Measurements from ENCODE around the gene TNFRSF19. TPM values are rescaled to one million over a fixed set of nuclear protein-coding genes. Genes with fewer than 3 reads are reported as not detected.
"Not testable (repeated sequence)": the region's sequence is repeated elsewhere in the genome, so short reads cannot be mapped to it uniquely, and the experiment has no call there.

Gene TNFRSF19
- total and polyA plus RNA-seq, 5 donors, result 15.6 to 50.8 (median 34.6) TPM

DNA sequence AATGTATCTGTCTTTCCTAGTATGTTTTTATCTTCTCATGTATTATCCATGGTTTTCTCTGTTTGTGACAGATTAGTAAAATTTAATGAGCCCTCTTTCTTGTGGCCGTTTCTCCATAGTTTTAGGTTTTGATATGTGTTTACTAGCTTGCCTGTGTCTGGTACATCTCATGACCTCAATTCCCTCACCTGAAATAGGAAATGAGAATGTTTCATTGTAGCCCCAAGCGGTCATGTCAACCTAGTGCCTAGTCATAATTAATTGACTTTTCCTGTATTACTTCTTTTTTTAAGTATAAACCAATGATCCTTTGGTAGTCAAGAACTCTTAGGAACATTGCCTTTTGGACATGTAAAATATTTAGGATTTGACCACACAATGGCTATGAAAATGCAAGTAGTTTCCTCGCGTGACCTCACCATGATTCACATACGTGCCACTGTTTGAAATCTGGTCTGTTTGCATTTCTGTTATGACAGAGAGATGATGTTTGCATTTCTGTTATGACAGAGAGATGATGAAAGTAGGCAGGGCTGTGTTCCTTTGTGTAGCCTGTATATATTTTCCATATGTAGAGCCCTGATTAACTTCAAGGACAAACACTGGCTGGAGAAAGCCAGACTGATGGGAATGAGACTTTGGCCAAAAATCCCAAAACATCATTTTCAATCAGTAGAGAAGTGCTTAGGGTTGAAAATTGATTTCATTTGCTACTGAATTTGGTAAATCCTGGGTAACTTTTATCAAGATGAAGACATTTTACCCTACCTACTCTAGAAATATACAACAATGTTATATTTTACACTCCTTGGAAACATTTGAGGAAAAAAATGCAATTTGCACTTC, 104.8 kb downstream of the TNFRSF19 start:
- ATAC-seq (no peak), DNase-seq (no peak)
- no peak overlapping the region for H3K27ac ChIP-seq (ENCODE audit: low read length)
- no peak overlapping the region for H3K4me3 ChIP-seq (ENCODE audit: low read length)
- H3K27me3 ChIP-seq (ENCODE audit: control insufficient read depth, insufficient read depth), result no peaks in the 10 kb centered on the region
- intact Hi-C loops (cut with DNase I), result no loop called here
- H3K9me3 ChIP-seq (ENCODE audit: control insufficient read depth, low read length), result no peaks in the 10 kb centered on the region
- 93% methylated on average over 5 of the region's 5 CpGs for WGBS
- H3K4me1 ChIP-seq (ENCODE audit: control insufficient read depth, insufficient read depth, low read length), result peaks cover 4% of the 10 kb centered on the region

GRCh38 chr13:23677679-23678288, 107.6 kb downstream of the TNFRSF19 start:
- H3K4me3 ChIP-seq (ENCODE audit: low read length); H3K9me3 ChIP-seq (ENCODE audit: control insufficient read depth, low read length); H3K27me3 ChIP-seq (ENCODE audit: control insufficient read depth, insufficient read depth); H3K27ac ChIP-seq (ENCODE audit: low read length); intact Hi-C loops (cut with DNase I); H3K4me1 ChIP-seq (ENCODE audit: control insufficient read depth, insufficient read depth, low read length): not testable (repeated sequence)
- peak in 1 of 2 donors; percentile 8 for ATAC-seq
- DNase-seq, result peak in 1 of 3 donors; percentile 55
- WGBS, result 98% methylated on average over 24 of the region's 24 CpGs

DNA sequence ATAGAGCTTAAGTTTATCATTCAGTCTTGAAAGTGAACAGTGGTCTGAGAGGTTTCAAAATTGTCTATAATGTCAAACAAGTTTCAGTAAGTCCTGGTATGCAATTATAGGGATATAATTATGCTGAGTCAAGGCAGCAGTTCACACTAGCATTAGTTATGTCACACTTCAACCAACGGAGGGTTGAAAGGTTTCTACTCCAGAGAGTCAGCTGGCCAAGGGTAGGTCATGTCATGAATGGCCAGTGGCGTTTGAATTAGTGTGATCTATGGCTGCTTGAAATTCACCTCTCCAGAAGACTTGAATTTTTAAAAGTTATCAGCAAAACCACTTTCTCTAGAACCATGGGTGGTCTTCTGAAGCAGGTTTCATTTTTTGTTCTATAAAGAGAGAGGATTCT, 108.6 kb downstream of the TNFRSF19 start:
- no peaks in the 10 kb centered on the region for H3K4me1 ChIP-seq (ENCODE audit: control insufficient read depth, insufficient read depth, low read length)
- intact Hi-C loops (cut with DNase I), result no loop called here
- no peak for DNase-seq
- no peak overlapping the region for H3K27ac ChIP-seq (ENCODE audit: low read length)
- ATAC-seq, result no peak
- whole genome bisulfite sequencing, result 57% methylated on average over 2 of the region's 2 CpGs
- no peaks in the 10 kb centered on the region for H3K27me3 ChIP-seq (ENCODE audit: control insufficient read depth, insufficient read depth)
- no peak overlapping the region for H3K4me3 ChIP-seq (ENCODE audit: low read length)
- H3K9me3 ChIP-seq (ENCODE audit: control insufficient read depth, low read length), result no peaks in the 10 kb centered on the region

DNA sequence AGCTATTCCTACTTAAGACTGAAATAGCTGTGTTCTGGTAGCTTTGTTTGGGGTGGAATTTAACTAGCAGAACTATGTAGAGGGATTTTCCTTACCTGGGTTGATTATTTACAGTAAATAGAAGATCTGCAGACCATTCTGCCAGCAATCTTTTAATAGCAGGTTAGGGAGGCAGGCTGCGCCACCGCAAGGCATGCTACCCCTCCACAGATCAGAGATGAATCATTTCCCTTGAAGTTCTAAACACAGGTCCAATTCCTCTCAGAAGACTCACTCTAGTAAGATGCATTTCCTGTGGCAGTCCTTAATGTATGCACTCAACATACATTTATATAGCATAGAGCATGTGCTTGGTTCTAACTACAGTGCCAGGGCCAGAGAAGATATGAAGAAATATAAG, 109.0 kb downstream of the TNFRSF19 start:
- no peak for ATAC-seq
- WGBS, result 81% methylated on average over 2 of the region's 2 CpGs

DNA sequence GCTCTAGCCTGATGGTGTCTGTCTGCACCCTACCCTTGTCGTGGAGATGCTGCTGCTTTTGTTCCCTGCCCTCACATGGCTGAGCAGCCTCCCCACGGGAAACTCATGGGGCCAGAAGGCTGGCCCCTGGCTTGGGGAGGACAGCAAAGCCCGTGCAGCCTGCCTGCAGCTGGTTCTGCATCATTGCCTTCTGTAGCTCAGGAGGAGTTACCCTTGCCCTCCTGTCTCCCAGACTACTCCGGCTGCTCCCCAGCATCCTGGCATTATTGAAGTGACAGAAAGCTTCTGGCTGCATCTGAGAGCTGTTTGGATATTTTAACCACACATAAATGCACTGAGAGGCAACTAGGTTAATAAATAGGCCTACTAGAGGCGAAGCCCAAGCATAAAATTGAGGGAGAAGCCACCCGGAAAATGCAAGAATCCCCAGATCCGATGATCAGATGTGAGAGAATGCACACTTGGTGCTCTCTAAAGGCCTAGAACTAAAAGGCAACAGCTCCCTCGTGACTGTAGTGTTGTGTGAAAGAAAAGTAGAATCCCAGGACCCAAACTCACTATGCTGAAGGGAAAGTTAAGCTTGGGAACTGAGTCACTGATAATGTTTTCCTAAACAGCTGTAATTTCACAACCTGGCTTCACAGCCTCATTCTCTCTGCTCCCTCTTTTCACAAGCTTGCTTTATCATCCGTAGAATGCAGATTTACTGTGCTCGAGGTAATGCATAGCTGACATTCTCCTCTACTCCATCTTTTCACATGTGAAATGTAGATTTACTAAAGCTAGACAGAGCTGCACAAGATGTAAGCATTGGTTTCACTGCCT, 110.8 kb downstream of the TNFRSF19 start:
- DNase-seq, result no peak
- no peaks in the 10 kb centered on the region for H3K9me3 ChIP-seq (ENCODE audit: control insufficient read depth, low read length)
- WGBS, result 74% methylated on average over 10 of the region's 10 CpGs
- no peaks in the 10 kb centered on the region for H3K4me1 ChIP-seq (ENCODE audit: control insufficient read depth, insufficient read depth, low read length)
- H3K27me3 ChIP-seq (ENCODE audit: control insufficient read depth, insufficient read depth), result no peaks in the 10 kb centered on the region
- H3K27ac ChIP-seq (ENCODE audit: low read length), result no peak overlapping the region
- intact Hi-C loops (cut with DNase I), result no loop called here
- peak in 1 of 2 donors; percentile 72 for ATAC-seq
- no peak overlapping the region for H3K4me3 ChIP-seq (ENCODE audit: low read length)

More for the DNA sequence above, 109.0 kb downstream of the TNFRSF19 start:
- Histone ChIP-seq H3K4me1 (ENCODE audit: control insufficient read depth, insufficient read depth, low read length) (no peaks in the 10 kb centered on the region), H3K27me3 (ENCODE audit: control insufficient read depth, insufficient read depth) (no peaks in the 10 kb centered on the region), H3K9me3 (ENCODE audit: control insufficient read depth, low read length) (no peaks in the 10 kb centered on the region), H3K4me3 (ENCODE audit: low read length) (no peak overlapping the region), H3K27ac (ENCODE audit: low read length) (no peak overlapping the region)
- intact Hi-C loops (cut with DNase I), result no loop called here
- DNase-seq, result no peak

DNA sequence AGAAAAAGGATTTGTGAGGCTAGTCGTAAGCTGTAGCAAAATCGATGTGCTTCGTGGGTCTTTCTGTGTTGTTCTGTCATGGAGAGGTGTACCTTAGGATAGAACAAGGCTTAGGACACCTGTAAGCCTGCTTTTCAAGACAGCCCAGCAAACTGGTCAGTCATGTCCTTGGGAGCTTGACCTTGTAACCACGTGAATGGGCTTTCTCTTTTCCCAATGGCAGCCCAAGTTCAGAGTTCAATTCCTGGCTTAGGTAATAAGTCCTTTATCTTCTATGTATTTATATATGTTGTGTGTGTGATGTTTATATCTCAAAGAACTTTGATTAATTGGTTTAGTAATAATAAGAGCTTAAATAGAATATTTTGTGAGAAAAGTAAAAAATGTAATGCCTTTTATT, 112.9 kb downstream of the TNFRSF19 start:
- WGBS, result 80% methylated on average over 4 of the region's 4 CpGs
- Histone ChIP-seq H3K9me3 (ENCODE audit: control insufficient read depth, low read length) (no peaks in the 10 kb centered on the region), H3K4me3 (ENCODE audit: low read length) (no peak overlapping the region), H3K4me1 (ENCODE audit: control insufficient read depth, insufficient read depth, low read length) (no peaks in the 10 kb centered on the region), H3K27me3 (ENCODE audit: control insufficient read depth, insufficient read depth) (no peaks in the 10 kb centered on the region), H3K27ac (ENCODE audit: low read length) (no peak overlapping the region)
- intact Hi-C loops (cut with DNase I), result no loop called here
- no peak for ATAC-seq
- DNase-seq, result no peak

DNA sequence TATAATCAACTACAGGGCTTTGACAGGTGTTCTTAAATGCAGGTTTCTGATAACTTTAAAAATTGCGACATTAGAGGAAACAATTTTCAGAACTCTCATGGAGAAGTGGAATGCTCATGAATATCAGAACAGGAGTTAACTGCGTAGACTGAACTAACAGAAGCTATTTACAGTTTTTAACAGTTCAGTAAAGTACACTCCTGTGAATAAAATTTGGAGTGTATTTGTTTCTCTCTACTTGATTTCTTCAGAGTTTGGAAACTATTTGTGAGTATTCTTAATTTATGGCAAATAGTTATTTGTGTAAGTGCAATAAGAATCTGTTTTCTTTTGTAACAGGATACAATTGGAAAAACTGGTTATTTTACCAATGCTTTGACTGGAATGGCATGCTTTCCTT, 114.4 kb downstream of the TNFRSF19 start:
- Histone ChIP-seq H3K27ac (ENCODE audit: low read length) (no peak overlapping the region), H3K4me1 (ENCODE audit: control insufficient read depth, insufficient read depth, low read length) (no peaks in the 10 kb centered on the region), H3K27me3 (ENCODE audit: control insufficient read depth, insufficient read depth) (no peaks in the 10 kb centered on the region), H3K9me3 (ENCODE audit: control insufficient read depth, low read length) (no peaks in the 10 kb centered on the region), H3K4me3 (ENCODE audit: low read length) (no peak overlapping the region)
- no peak for DNase-seq
- ATAC-seq, result no peak
- 100% methylated on average over 2 of the region's 2 CpGs for WGBS
- intact Hi-C loops (cut with DNase I), result no loop called here

- WGBS, result 93% methylated on average over 1 of the region's 1 CpG
- H3K9me3 ChIP-seq (ENCODE audit: control insufficient read depth, low read length), result no peaks in the 10 kb centered on the region
- no peak overlapping the region for H3K27ac ChIP-seq (ENCODE audit: low read length)
- intact Hi-C loops (cut with DNase I), result no loop called here
- no peak for ATAC-seq
- no peaks in the 10 kb centered on the region for H3K4me1 ChIP-seq (ENCODE audit: control insufficient read depth, insufficient read depth, low read length)
- no peaks in the 10 kb centered on the region for H3K27me3 ChIP-seq (ENCODE audit: control insufficient read depth, insufficient read depth)
- H3K4me3 ChIP-seq (ENCODE audit: low read length), result no peak overlapping the region
- no peak for DNase-seq
Measured at GRCh38 chr13:23685416-23685815, 115.2 kb downstream of the TNFRSF19 start.

DNA sequence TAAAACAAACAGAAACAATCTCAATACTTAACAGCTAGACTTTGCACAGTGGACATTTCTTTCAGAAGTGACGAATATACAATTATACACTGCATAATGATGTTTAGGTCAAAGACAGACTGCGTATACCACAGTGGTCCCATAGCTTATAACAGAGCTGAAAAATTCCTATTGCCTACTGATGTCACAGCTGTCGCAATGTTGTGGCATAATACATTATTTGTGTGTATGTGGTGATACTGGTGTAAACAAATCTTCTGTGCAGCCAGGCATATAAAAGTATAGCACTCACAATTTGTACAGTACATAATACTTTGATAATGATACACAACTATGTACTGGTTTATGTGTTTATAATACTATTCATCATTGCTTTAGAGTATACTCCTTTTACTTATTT, 116.7 kb downstream of the TNFRSF19 start:
- DNase-seq (no peak), ATAC-seq (no peak)
- no peak overlapping the region for H3K27ac ChIP-seq (ENCODE audit: low read length)
- H3K27me3 ChIP-seq (ENCODE audit: control insufficient read depth, insufficient read depth), result no peaks in the 10 kb centered on the region
- no peaks in the 10 kb centered on the region for H3K9me3 ChIP-seq (ENCODE audit: control insufficient read depth, low read length)
- 96% methylated on average over 3 of the region's 3 CpGs for WGBS
- H3K4me1 ChIP-seq (ENCODE audit: control insufficient read depth, insufficient read depth, low read length), result no peaks in the 10 kb centered on the region
- no peak overlapping the region for H3K4me3 ChIP-seq (ENCODE audit: low read length)
- intact Hi-C loops (cut with DNase I), result no loop called here

- Histone ChIP-seq H3K4me1 (ENCODE audit: control insufficient read depth, insufficient read depth, low read length) (no peaks in the 10 kb centered on the region), H3K27me3 (ENCODE audit: control insufficient read depth, insufficient read depth) (no peaks in the 10 kb centered on the region), H3K9me3 (ENCODE audit: control insufficient read depth, low read length) (no peaks in the 10 kb centered on the region), H3K27ac (ENCODE audit: low read length) (no peak overlapping the region), H3K4me3 (ENCODE audit: low read length) (no peak overlapping the region)
- WGBS, result 84% methylated on average over 5 of the region's 5 CpGs
- no peak for ATAC-seq
- intact Hi-C loops (cut with DNase I), result no loop called here
- DNase-seq, result no peak
Measured at GRCh38 chr13:23687614-23688013, 117.4 kb downstream of the TNFRSF19 start.

DNA sequence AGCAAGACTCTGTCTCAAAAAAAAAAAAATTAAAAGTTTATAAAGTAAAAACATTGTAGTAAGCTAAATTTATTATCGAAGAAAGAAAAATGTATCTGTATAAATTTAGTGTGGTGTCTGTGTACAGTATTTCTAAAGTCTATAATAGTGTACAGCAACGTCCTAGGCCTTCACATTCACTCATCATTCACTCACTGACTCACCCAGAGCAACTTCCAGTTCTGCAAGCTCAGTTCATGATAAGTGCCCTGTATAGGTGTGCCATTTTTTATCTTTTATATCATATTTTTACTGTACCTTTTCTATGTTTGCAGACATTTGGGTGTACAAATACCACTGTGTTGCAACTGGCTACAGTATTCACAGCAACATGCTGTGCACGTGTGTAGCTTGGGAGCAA, 118.1 kb downstream of the TNFRSF19 start:
- ATAC-seq, result no peak
- H3K9me3 ChIP-seq (ENCODE audit: control insufficient read depth, low read length), result no peaks in the 10 kb centered on the region
- H3K4me3 ChIP-seq (ENCODE audit: low read length), result no peak overlapping the region
- 89% methylated on average over 3 of the region's 3 CpGs for WGBS
- no peaks in the 10 kb centered on the region for H3K27me3 ChIP-seq (ENCODE audit: control insufficient read depth, insufficient read depth)
- intact Hi-C loops (cut with DNase I), result no loop called here
- H3K4me1 ChIP-seq (ENCODE audit: control insufficient read depth, insufficient read depth, low read length), result no peaks in the 10 kb centered on the region
- no peak for DNase-seq
- H3K27ac ChIP-seq (ENCODE audit: low read length), result no peak overlapping the region

All from right cardiac atrium (tissue), 5 donors.